Hepatocyte (in vitro differentiated cells): ENCODE results near the gene CAP1. TPM values are rescaled to one million over a fixed set of nuclear protein-coding genes. Genes with fewer than 3 reads are reported as not detected.

Experiments used
- DNase-seq: peaks from one replicate; pipeline ENCODE4 v3.0.0-alpha.2; 2016; ENCODE audit warnings: low spot score
- H2AFZ ChIP-seq: fragments of 200-600 bp; sonication (generic); 2 replicates; pipeline ENCODE4 v1.6.0; 2016; ENCODE audit warnings: antibody characterized with exemption, mild to moderate bottlenecking
- H3K27ac ChIP-seq: fragments of 200-600 bp; sonication (generic); 2 replicates; pipeline ENCODE4 v1.5.1; 2016; ENCODE audit warnings: mild to moderate bottlenecking
- H3K27me3 ChIP-seq: fragments of 200-600 bp; sonication (generic); 2 replicates; pipeline ENCODE4 v1.6.1; 2016
- H3K36me3 ChIP-seq: fragments of 200-600 bp; sonication (generic); replicated peaks from 2 replicates; pipeline ENCODE4 v1.5.1; 2016; ENCODE audit warnings: low read depth; ENCODE audit not compliant: insufficient read depth
- H3K4me1 ChIP-seq: fragments of 200-600 bp; sonication (generic); 2 replicates; pipeline ENCODE4 v1.5.1; 2016; ENCODE audit warnings: mild to moderate bottlenecking, moderate library complexity; ENCODE audit not compliant: insufficient read depth
- H3K4me2 ChIP-seq: fragments of 200-600 bp; sonication (generic); 2 replicates; pipeline ENCODE4 v1.6.0; 2016
- H3K4me3 ChIP-seq: fragments of 200-600 bp; sonication (generic); 2 replicates; pipeline ENCODE4 v1.5.1; 2016; ENCODE audit warnings: mild to moderate bottlenecking
- H3K79me2 ChIP-seq: fragments of 200-600 bp; sonication (generic); 2 replicates; pipeline ENCODE4 v1.6.0; 2017; ENCODE audit warnings: mild to moderate bottlenecking
- H3K9me2 ChIP-seq: fragments of 200-600 bp; sonication (generic); replicated peaks from 2 replicates; pipeline ENCODE4 v1.6.0; 2017; ENCODE audit warnings: mild to moderate bottlenecking; ENCODE audit not compliant: insufficient read depth
- H3K9me3 ChIP-seq: fragments of 200-600 bp; sonication (generic); 2 replicates; pipeline ENCODE4 v1.5.1; 2016; ENCODE audit warnings: low read depth, mild to moderate bottlenecking
- H4K20me1 ChIP-seq: fragments of 200-600 bp; sonication (generic); 2 replicates; pipeline ENCODE4 v1.6.0; 2016; ENCODE audit warnings: mild to moderate bottlenecking; ENCODE audit not compliant: insufficient read depth, poor library complexity, severe bottlenecking
- CTCF ChIP-seq: fragments of 200-600 bp; sonication (generic); IDR thresholded peaks from 2 replicates; pipeline ENCODE4 v1.5.1; 2016; ENCODE audit warnings: antibody characterized with exemption, mild to moderate bottlenecking; ENCODE audit not compliant: poor library complexity
- EZH2 ChIP-seq: fragments of 200-600 bp; sonication (generic); IDR thresholded peaks from 2 replicates; pipeline ENCODE4 v1.6.1; 2016; ENCODE audit warnings: antibody characterized with exemption, mild to moderate bottlenecking, borderline replicate concordance
- EZH2phosphoT487 ChIP-seq: fragments of 200-600 bp; sonication (generic); IDR thresholded peaks from one replicate; pipeline ENCODE4 v1.6.1; 2018; ENCODE audit warnings: antibody characterized with exemption, mild to moderate bottlenecking, low read depth, moderate library complexity; ENCODE audit not compliant: unreplicated experiment, severe bottlenecking
- WGBS: methylation state at CpG from one replicate; pipeline ENCODE4 v1.1.6; 2016; ENCODE audit warnings: low lambda C conversion rate; ENCODE audit errors: missing lambda C conversion rate; 5-methylcytosine and 5-hydroxymethylcytosine counted together
- polyA plus RNA-seq: library from polyadenylated mRNA; unstranded; fragments of >200 nt; fragmentation: Nextera tagmentation; extraction: Ambion mirVana; gene quantifications from 2 replicates; pipeline ENCODE4 v1.2.1, GENCODE V29; 2016
- total RNA-seq: library from RNA; depleted of rRNA; stranded (reverse); fragments of >200 nt; gene quantifications from 2 replicates; pipeline ENCODE4 v1.2.3, GENCODE V29; 2014

The CAP1 gene
- total and polyA plus RNA-seq, 2 experiments from 2014 or later = 186 to 191 TPM

- 51% methylated on average over 4 of the region's 4 CpGs for WGBS
- no peaks in the 10 kb centered on the region for H3K9me2 ChIP-seq
- no peak overlapping the region for H2AFZ ChIP-seq
- H3K27me3 ChIP-seq = no peaks in the 10 kb centered on the region
- peaks cover 14% of the 10 kb centered on the region for H3K79me2 ChIP-seq
- H3K4me3 ChIP-seq = no peak overlapping the region
- H3K36me3 ChIP-seq = no peaks in the 10 kb centered on the region
- DNase-seq = no peak
- H3K4me1 ChIP-seq = peaks cover 12% of the 10 kb centered on the region
- H3K9me3 ChIP-seq = no peaks in the 10 kb centered on the region
- H3K27ac ChIP-seq = no peak overlapping the region
- no peaks in the 10 kb centered on the region for H4K20me1 ChIP-seq
- TF ChIP-seq EZH2 (no peak), EZH2phosphoT487 (no peak), CTCF (no peak)
- no peak overlapping the region for H3K4me2 ChIP-seq
Measured at GRCh38 chr1:40094466-40095110, 54.1 kb downstream of the CAP1 start.

GRCh38 chr1:40095806-40096205, 55.3 kb downstream of the CAP1 start:
- Histone ChIP-seq H3K4me2 (peak overlapping the region; percentile 92), H3K27ac (no peak overlapping the region), H3K79me2 (peaks cover 14% of the 10 kb centered on the region), H3K4me1 (peaks cover 12% of the 10 kb centered on the region), H4K20me1 (no peaks in the 10 kb centered on the region), H3K9me3 (no peaks in the 10 kb centered on the region), H3K36me3 (no peaks in the 10 kb centered on the region), H3K27me3 (no peaks in the 10 kb centered on the region), H3K4me3 (no peak overlapping the region), H3K9me2 (no peaks in the 10 kb centered on the region), H2AFZ (no peak overlapping the region)
- no peak for DNase-seq
- 94% methylated on average over 3 of the region's 3 CpGs for WGBS
- no peak for TF ChIP-seq CTCF
- TF ChIP-seq EZH2 = no peak
- no peak for TF ChIP-seq EZH2phosphoT487

- TF ChIP-seq EZH2phosphoT487 = no peak
- TF ChIP-seq EZH2 = no peak
- no peak for TF ChIP-seq CTCF
- H3K27me3 ChIP-seq = no peaks in the 10 kb centered on the region
- peak overlapping the region; percentile 84 for H3K4me3 ChIP-seq
- H3K79me2 ChIP-seq = peaks cover 14% of the 10 kb centered on the region
- peak overlapping the region; percentile 99 for H2AFZ ChIP-seq
- no peaks in the 10 kb centered on the region for H3K9me2 ChIP-seq
- peak overlapping the region; percentile 92 for H3K4me2 ChIP-seq
- H4K20me1 ChIP-seq = no peaks in the 10 kb centered on the region
- H3K36me3 ChIP-seq = no peaks in the 10 kb centered on the region
- 15% methylated on average over 9 of the region's 9 CpGs for WGBS
- peaks cover 12% of the 10 kb centered on the region for H3K4me1 ChIP-seq
- DNase-seq = peak; percentile 5
- H3K27ac ChIP-seq = peak overlapping the region; percentile 62
- no peaks in the 10 kb centered on the region for H3K9me3 ChIP-seq
Measured at GRCh38 chr1:40096646-40096976, 56.1 kb downstream of the CAP1 start.
